Cardiac septum (tissue), 1 donor: ENCODE results near the gene CDH13. TPM values are rescaled to one million over a fixed set of nuclear protein-coding genes. Genes with fewer than 3 reads are reported as not detected.

Experiments
- DNase-seq: peaks from one replicate; pipeline ENCODE4 v3.0.0-alpha.2; 2020; ENCODE audit warnings: low spot score
- intact Hi-C: fragments of 100-400 bp; cut with DNase I; formaldehyde crosslinking; loops from one replicate; pipeline ENCODE4 v1.14.0; 2022
- total RNA-seq: library from RNA; stranded (reverse); fragmentation: NEBNext Ultra II Directional; extraction: Animal tissue kit (Norgen Biotek cat#: 25700); gene quantifications from one replicate; pipeline ENCODE4 v1.2.1, GENCODE V29; 2021
- donor health status: DM: no; HTN: no; CAD: no.

The CDH13 gene
- total RNA-seq, 1 donor from 2014 or later: 108 TPM

- DNase-seq: no peak
- intact Hi-C loops: no loop called here
Observed at GRCh38 chr16:83037102-83037501, 410.3 kb downstream of the CDH13 start.

- intact Hi-C loops: no loop called here
- DNase-seq: no peak
Observed at GRCh38 chr16:83037884-83038283, 411.1 kb downstream of the CDH13 start.

- DNase-seq: no peak
- intact Hi-C loops: no loop called here
Observed at GRCh38 chr16:83040174-83040573, 413.4 kb downstream of the CDH13 start.

GRCh38 chr16:83044589-83044988 is 417.8 kb downstream of the CDH13 start:
- intact Hi-C loops: no loop called here
- DNase-seq: no peak

GRCh38 chr16:83045790-83046189 is 419.0 kb downstream of the CDH13 start:
- intact Hi-C loops: no loop called here
- no peak for DNase-seq

GRCh38 chr16:83046664-83047063 is 419.9 kb downstream of the CDH13 start:
- intact Hi-C loops: no loop called here
- DNase-seq: no peak

GRCh38 chr16:83051451-83051850 is 424.7 kb downstream of the CDH13 start:
- no peak for DNase-seq
- intact Hi-C loops: no loop called here

GRCh38 chr16:83054283-83054682 is 427.5 kb downstream of the CDH13 start:
- intact Hi-C loops: no loop called here
- no peak for DNase-seq

GRCh38 chr16:83058376-83058775 is 431.6 kb downstream of the CDH13 start:
- intact Hi-C loops: no loop called here
- DNase-seq: no peak

GRCh38 chr16:83059237-83059636 is 432.5 kb downstream of the CDH13 start:
- no peak for DNase-seq

GRCh38 chr16:83066011-83066410 is 439.2 kb downstream of the CDH13 start:
- DNase-seq: no peak
- intact Hi-C loops: loop anchor here (10.0 kb wide), 2 partner anchors 379 to 431 kb away; no protein-coding TSS in a partner anchor

More at GRCh38 chr16:83059237-83059636, 432.5 kb downstream of the CDH13 start:
- intact Hi-C loops: no loop called here

GRCh38 chr16:83066881-83067280 is 440.1 kb downstream of the CDH13 start:
- intact Hi-C loops: loop anchor here (10.0 kb wide), 2 partner anchors 378 to 432 kb away; no protein-coding TSS in a partner anchor
- DNase-seq: no peak

GRCh38 chr16:83068686-83069085 is 441.9 kb downstream of the CDH13 start:
- no peak for DNase-seq
- intact Hi-C loops: loop anchor here (10.0 kb wide), 2 partner anchors 376 to 434 kb away; no protein-coding TSS in a partner anchor

GRCh38 chr16:83070416-83071209 is 443.8 kb downstream of the CDH13 start:
- intact Hi-C loops: no loop called here
- no peak for DNase-seq

GRCh38 chr16:83075956-83076355 is 449.2 kb downstream of the CDH13 start:
- DNase-seq: no peak
- intact Hi-C loops: no loop called here

- DNase-seq: no peak
- intact Hi-C loops: no loop called here
Observed at GRCh38 chr16:83083361-83083760, 456.6 kb downstream of the CDH13 start.

GRCh38 chr16:83085660-83086059 is 458.9 kb downstream of the CDH13 start:
- intact Hi-C loops: no loop called here
- no peak for DNase-seq

- intact Hi-C loops: no loop called here
- DNase-seq: no peak
Observed at GRCh38 chr16:83095941-83096692, 469.3 kb downstream of the CDH13 start.

- DNase-seq: no peak
- intact Hi-C loops: no loop called here
Observed at GRCh38 chr16:83098536-83098935, 471.8 kb downstream of the CDH13 start.

GRCh38 chr16:83100679-83101078 is 473.9 kb downstream of the CDH13 start:
- DNase-seq: no peak
- intact Hi-C loops: no loop called here

GRCh38 chr16:83102336-83102735 is 475.6 kb downstream of the CDH13 start:
- intact Hi-C loops: no loop called here
- DNase-seq: no peak
